Stomach smooth muscle (tissue), 2 donors: Measurements from ENCODE around the gene CPNE5.
A peak's percentile ranks its signal among the peaks of the same experiment; 100 is the strongest.

Experiments used
- H3K27ac ChIP-seq: one replicate; pipeline ENCODE4 v1.7.0; 2013; ENCODE audit warnings: mild to moderate bottlenecking, low read length, inconsistent platforms
- H3K27me3 ChIP-seq, 2 donors: one replicate each; pipeline ENCODE4 v1.7.0; 2013; ENCODE audit warnings: low read length in 2 of 2; ENCODE audit not compliant: insufficient read depth in 2 of 2, control insufficient read depth in 1 of 2
- H3K36me3 ChIP-seq, 2 donors: one replicate each; pipeline ENCODE4 v1.7.0; 2013; ENCODE audit warnings: low read length in 2 of 2; ENCODE audit not compliant: control insufficient read depth in 2 of 2, insufficient read depth in 2 of 2
- H3K4me1 ChIP-seq: one replicate; pipeline ENCODE4 v1.7.0; 2013; ENCODE audit warnings: low read length; ENCODE audit not compliant: control insufficient read depth, insufficient read depth
- H3K4me3 ChIP-seq, 2 donors: one replicate each; pipeline ENCODE4 v1.7.0; 2013; ENCODE audit warnings: low read length in 2 of 2
- H3K9ac ChIP-seq, 2 donors: one replicate each; pipeline ENCODE4 v1.7.0; 2013; ENCODE audit warnings: low read length in 2 of 2, mild to moderate bottlenecking in 1 of 2
- H3K9me3 ChIP-seq, 2 donors: one replicate each; pipeline ENCODE4 v1.7.0; 2013; ENCODE audit warnings: low read length in 2 of 2; ENCODE audit not compliant: control insufficient read depth in 2 of 2
- donor health status: healthy.
- donor health status: Pancreatic carcinoma.

Gene CPNE5

GRCh38 chr6:36739947-36740817, 99.1 kb downstream of the CPNE5 start:
- H3K27ac ChIP-seq: no peak overlapping the region
- H3K27me3 ChIP-seq: peaks cover 0 to 2% of the 10 kb centered on the region in 2 donors
- peaks cover 8% of the 10 kb centered on the region for H3K4me1 ChIP-seq
- H3K4me3 ChIP-seq: no peak overlapping the region
- H3K9me3 ChIP-seq: no peaks in the 10 kb centered on the region
- H3K9ac ChIP-seq: no peak overlapping the region
- H3K36me3 ChIP-seq: no peaks in the 10 kb centered on the region

- Histone ChIP-seq H3K4me3 (no peak overlapping the region), H3K27ac (no peak overlapping the region), H3K9ac (no peak overlapping the region), H3K9me3 (no peaks in the 10 kb centered on the region), H3K4me1 (peaks cover 18% of the 10 kb centered on the region), H3K36me3 (no peaks in the 10 kb centered on the region), H3K27me3 (peaks cover 0 to 2% of the 10 kb centered on the region in 2 donors)
Measured at GRCh38 chr6:36738108-36738507, 101.1 kb downstream of the CPNE5 start.

GRCh38 chr6:36737043-36737785, 102.0 kb downstream of the CPNE5 start:
- Histone ChIP-seq H3K27me3 (peaks cover 0 to 2% of the 10 kb centered on the region in 2 donors), H3K9me3 (no peaks in the 10 kb centered on the region), H3K27ac (no peak overlapping the region), H3K4me1 (peaks cover 18% of the 10 kb centered on the region), H3K9ac (no peak overlapping the region), H3K36me3 (no peaks in the 10 kb centered on the region), H3K4me3 (no peak overlapping the region)

GRCh38 chr6:36735110-36736071, 103.9 kb downstream of the CPNE5 start:
- Histone ChIP-seq H3K36me3 (no peaks in the 10 kb centered on the region), H3K9ac (peak overlapping the region; percentile 69 to 71), H3K9me3 (no peaks in the 10 kb centered on the region), H3K4me1 (peaks cover 18% of the 10 kb centered on the region), H3K4me3 (peak overlapping the region; percentile 58 to 69), H3K27me3 (no peaks in the 10 kb centered on the region), H3K27ac (peak overlapping the region; percentile 83)

GRCh38 chr6:36734486-36735060, 104.7 kb downstream of the CPNE5 start:
- no peaks in the 10 kb centered on the region for H3K9me3 ChIP-seq
- H3K4me1 ChIP-seq: peaks cover 18% of the 10 kb centered on the region
- H3K27ac ChIP-seq: peak overlapping the region; percentile 83
- H3K27me3 ChIP-seq: no peaks in the 10 kb centered on the region
- no peaks in the 10 kb centered on the region for H3K36me3 ChIP-seq
- H3K4me3 ChIP-seq: peak overlapping the region; percentile 58 to 69
- H3K9ac ChIP-seq: peak overlapping the region; percentile 69 to 71

GRCh38 chr6:36733300-36733699, 105.9 kb downstream of the CPNE5 start:
- H3K9ac ChIP-seq: no peak overlapping the region
- H3K4me1 ChIP-seq: peaks cover 18% of the 10 kb centered on the region
- no peak overlapping the region for H3K4me3 ChIP-seq
- no peaks in the 10 kb centered on the region for H3K27me3 ChIP-seq
- H3K36me3 ChIP-seq: no peaks in the 10 kb centered on the region
- no peak overlapping the region for H3K27ac ChIP-seq
- no peaks in the 10 kb centered on the region for H3K9me3 ChIP-seq

- no peak overlapping the region for H3K4me3 ChIP-seq
- H3K36me3 ChIP-seq: no peaks in the 10 kb centered on the region
- no peak overlapping the region for H3K9ac ChIP-seq
- H3K27me3 ChIP-seq: no peaks in the 10 kb centered on the region
- H3K4me1 ChIP-seq: peaks cover 18% of the 10 kb centered on the region
- H3K27ac ChIP-seq: no peak overlapping the region
- H3K9me3 ChIP-seq: no peaks in the 10 kb centered on the region
Measured at GRCh38 chr6:36731622-36732310, 107.5 kb downstream of the CPNE5 start.

GRCh38 chr6:36730424-36731380, 108.5 kb downstream of the CPNE5 start:
- no peaks in the 10 kb centered on the region for H3K9me3 ChIP-seq
- no peak overlapping the region for H3K27ac ChIP-seq
- no peaks in the 10 kb centered on the region for H3K36me3 ChIP-seq
- H3K9ac ChIP-seq: no peak overlapping the region
- no peak overlapping the region for H3K4me3 ChIP-seq
- H3K27me3 ChIP-seq: no peaks in the 10 kb centered on the region
- peaks cover 16% of the 10 kb centered on the region for H3K4me1 ChIP-seq

GRCh38 chr6:36729161-36729524, 110.1 kb downstream of the CPNE5 start:
- Histone ChIP-seq H3K27me3 (no peaks in the 10 kb centered on the region), H3K4me1 (peaks cover under 1% of the 10 kb centered on the region), H3K9me3 (no peaks in the 10 kb centered on the region), H3K36me3 (no peaks in the 10 kb centered on the region), H3K27ac (no peak overlapping the region), H3K9ac (no peak overlapping the region), H3K4me3 (no peak overlapping the region)
